Activated CD4-positive, alpha-beta T cell treated with anti-CD3 and anti-CD28 coated beads, Interleukin-2, amount 50 U/mL, for 16 hours (primary cell): ENCODE measurements around the gene TTC32.
"Not testable (repeated sequence)": the region's sequence is repeated elsewhere in the genome, so short reads cannot be mapped to it uniquely, and the experiment has no call there.

ENCODE experiments used
- DNase-seq: peaks from one replicate; pipeline ENCODE4 v3.0.0-alpha.2; 2020

TTC32 gene

GRCh38 chr2:19898592-19899329, 3.0 kb downstream of the TTC32 start:
- no peak for DNase-seq

- DNase-seq = no peak
Measured at GRCh38 chr2:19897623-19898245, 4.0 kb downstream of the TTC32 start.

- peak; percentile 57 for DNase-seq
Measured at GRCh38 chr2:19895535-19895934, 6.2 kb downstream of the TTC32 start.

GRCh38 chr2:19894134-19894792, 7.5 kb downstream of the TTC32 start:
- DNase-seq = no peak

DNA sequence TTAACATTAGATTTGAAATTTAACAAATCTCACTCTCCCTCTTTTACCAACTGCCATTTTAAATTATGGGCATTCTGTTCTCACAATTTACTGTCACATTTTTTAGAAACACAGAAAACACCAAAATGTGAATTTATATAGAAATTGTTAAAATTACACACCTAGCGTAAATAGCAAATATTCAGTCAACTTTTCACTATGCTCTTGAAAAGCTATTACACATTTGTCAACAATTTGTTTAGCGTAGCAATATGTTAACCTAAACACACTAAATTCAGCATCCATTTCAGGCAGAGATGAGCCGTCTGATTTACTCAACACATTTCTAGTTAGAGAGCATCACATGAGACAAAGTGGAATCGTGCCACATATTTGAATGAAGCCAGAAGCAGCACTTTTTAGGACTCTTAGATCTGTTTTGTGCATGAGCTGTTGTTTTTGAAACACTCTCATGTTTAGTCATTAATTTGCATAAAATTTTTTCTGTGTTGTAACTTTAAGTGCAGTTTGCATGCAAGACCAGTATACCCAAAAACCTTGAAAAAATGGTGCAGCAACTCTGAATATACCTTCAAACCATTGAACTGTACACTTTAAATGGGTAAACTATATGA, 8.2 kb downstream of the TTC32 start:
- DNase-seq = peak; percentile 58

DNA sequence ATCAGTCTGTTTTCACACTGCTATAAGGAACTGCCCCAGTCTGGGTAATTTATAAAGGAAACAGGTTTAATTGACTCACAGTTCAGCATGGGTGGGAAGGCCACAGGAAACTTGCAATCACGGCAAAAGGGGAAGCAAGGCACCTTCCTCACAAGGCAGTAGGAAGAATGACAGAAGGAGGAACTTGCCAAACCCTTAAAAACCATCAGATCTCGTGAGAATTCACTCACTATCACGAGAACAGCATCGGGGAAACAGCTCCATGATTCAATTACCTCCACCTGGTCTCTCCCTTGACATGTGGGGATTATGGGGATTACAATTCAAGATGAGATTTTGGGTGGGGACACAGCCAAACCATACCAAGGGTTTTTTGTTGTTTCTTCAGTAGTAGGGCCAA, 9.8 kb downstream of the TTC32 start:
- peak; percentile 14 for DNase-seq

- no peak for DNase-seq
Measured at GRCh38 chr2:19890104-19890503, 11.7 kb downstream of the TTC32 start.

GRCh38 chr2:19888831-19889230, 13.0 kb downstream of the TTC32 start:
- no peak for DNase-seq

GRCh38 chr2:19887510-19887909, 14.3 kb downstream of the TTC32 start:
- DNase-seq = no peak

DNA sequence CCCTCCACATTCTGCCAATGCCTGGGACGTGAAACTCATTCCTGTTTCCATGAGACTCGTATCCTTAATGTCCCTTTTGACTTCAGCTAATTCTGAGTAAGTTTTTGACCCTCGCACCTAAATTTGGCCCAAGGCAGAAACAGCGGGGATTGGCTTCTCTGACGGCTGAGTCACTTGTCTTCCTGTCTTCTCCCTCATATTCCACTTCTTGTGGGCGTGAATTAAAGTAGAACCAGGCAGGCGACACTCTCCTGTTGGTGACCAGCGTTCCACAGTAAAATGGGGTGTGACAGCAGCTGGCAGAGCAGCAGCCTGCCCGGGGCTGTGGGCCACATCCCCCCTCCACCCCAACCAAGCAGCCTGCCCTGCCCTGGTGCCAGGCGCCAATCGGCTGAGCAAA, 15.5 kb downstream of the TTC32 start:
- DNase-seq = no peak

DNA sequence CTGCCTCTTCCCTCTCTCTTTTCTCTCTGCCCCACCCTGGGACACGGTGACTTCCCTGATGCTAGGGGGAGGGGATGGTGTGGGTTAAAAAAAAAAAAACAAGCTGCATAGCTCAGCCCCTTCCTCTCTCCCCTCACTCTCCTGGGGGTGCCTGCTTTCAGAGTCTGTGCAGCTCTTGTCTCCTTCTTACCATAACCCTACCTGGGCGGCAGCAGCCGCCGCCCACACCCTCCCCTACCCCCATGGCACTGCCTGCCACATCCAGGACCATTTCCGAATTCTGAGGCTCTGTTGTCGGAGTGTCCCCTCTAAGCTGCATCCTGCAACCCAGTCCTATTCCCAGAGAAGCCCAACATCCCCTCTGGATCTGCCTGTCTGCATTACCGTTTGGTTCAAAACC, 16.0 kb downstream of the TTC32 start:
- no peak for DNase-seq

GRCh38 chr2:19883971-19884720, 17.6 kb downstream of the TTC32 start:
- DNase-seq = no peak

GRCh38 chr2:19883486-19883885, 18.3 kb downstream of the TTC32 start:
- DNase-seq = no peak

GRCh38 chr2:19882286-19882685, 19.5 kb downstream of the TTC32 start:
- no peak for DNase-seq

DNA sequence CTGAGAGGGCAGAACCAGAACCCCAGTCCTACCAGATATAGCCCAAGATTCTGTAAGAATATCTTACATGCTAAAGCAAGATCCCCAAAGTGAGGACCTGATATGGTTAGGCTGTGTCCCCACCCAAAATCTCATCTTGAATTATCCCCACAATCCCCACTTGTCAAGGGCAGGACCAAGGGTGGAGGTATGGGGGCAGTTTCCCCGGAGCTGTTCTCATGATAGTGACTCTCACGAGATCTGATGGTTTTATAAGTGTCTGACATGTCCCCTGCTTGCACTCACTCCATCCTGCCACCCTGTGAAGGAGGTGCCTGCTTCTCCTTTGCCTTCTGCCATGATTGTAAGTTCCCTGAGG, 19.9 kb downstream of the TTC32 start:
- no peak for DNase-seq

GRCh38 chr2:19881221-19881907, 20.4 kb downstream of the TTC32 start:
- DNase-seq = no peak

- DNase-seq = not testable (repeated sequence)
Measured at GRCh38 chr2:19880191-19880590, 21.6 kb downstream of the TTC32 start.

DNA sequence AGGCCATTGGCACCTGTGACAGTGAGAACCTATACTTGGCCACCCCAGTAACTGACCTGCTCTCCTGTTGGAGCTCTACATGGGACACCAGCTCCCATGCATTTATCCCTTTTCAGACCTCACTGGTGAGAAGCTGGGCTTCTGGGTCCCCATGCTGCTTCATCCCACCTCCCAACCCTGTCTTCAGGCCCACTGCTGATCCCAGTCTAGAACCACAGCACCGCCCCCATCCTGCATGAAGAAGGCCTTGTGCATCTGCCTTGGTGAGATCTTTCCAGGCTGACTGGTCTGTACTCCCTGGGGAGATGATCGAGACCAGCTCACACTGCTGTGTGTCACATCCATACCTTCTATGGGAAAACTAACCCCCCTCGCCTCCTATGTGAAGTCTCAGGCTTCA, 22.7 kb downstream of the TTC32 start:
- DNase-seq = no peak

DNA sequence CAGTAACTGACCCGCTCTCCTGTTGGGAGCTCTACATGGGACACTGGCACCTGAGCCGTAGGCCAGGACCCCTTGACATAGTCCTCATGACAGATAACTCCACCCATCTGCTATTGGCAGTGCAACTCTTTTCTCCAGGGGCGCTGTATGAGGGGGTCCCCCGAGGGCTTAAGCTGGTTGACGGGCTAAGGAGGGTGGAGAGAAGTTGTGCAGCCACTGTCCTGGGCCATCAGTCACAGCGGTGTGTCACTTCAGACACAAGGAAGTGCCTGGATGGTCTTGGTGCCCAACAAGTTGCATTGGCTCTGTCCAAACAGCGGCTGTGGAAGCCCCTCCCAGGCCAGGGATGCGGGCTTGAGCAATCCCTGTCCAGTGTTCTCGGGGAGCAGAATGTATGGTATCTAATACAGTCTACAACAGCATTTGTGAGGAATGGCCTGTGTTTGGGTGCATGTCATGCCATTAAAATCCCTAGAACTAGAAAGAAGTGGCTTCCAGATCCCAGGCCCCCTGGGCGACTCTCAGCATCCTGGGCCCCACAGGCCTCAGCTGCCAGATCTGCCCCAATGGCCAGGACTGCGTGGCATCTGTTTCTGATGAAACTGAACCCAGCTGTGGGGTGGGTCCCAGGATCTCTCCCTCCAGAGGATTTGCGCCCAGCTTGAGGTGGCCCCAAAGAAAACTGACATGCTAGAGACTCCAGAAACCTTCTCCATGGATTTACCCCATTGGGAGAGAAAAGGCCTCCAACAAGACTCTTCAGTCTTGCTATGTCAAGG, 23.3 kb downstream of the TTC32 start:
- no peak for DNase-seq

DNA sequence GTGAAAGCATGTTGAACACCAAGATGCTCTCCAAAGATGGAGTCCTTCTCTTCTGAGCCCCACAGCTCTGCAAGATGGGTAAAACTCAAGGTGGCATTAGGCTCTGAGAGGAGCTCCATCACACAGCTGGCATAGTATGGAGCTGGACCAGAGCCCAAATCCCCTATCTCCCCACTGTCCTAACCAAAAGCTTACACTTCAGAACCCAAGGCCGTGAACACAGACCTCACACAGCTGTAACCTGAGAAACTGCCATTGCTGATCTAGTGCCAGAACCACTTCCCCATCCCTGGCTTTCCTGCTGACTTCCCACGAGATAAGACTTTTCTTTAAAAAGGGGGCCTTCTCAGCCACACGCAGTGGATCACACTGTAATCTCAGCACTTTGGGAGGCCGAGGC, 25.0 kb downstream of the TTC32 start:
- no peak for DNase-seq

GRCh38 chr2:19875280-19875679, 26.5 kb downstream of the TTC32 start:
- DNase-seq = no peak

DNA sequence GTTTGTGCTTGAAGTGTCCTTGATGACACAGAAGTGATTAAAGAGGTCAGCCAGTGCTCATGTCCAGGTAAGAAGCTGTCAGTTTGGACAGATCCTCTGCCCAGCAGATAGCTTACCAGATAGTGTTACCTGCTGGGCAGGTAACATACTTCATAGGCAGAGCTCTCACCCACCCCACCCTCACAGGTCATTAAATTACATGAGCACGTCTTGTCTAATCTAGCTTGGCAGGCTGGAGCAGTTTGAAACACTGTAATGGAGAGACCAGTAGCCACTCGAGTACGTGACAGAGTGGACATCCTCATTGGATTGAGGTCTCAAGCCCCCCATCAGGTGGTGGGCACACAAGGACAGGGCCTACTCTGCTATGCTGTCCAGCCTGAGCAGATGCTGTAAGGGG, 27.1 kb downstream of the TTC32 start:
- DNase-seq = no peak
